ENCODE measurements around the gene ZNF701.
"Not testable (repeated sequence)": the region's sequence is repeated elsewhere in the genome, so short reads cannot be mapped to it uniquely, and the experiment has no call there.

ZNF701 gene

GRCh38 chr19:52570000-52570861, at the start of gene ZNF701:
TSS of gene ZNF701 (plus strand) at chr19:52570287. CDS start at chr19:52574148, 3,861 bp downstream.
- DNase-seq = peak; percentile 80

- DNase-seq = no peak
Measured at GRCh38 chr19:52522551-52522950, 47.5 kb upstream of the ZNF701 start.

- no peak for DNase-seq
Measured at GRCh38 chr19:52524086-52524485, 46.0 kb upstream of the ZNF701 start.

DNA sequence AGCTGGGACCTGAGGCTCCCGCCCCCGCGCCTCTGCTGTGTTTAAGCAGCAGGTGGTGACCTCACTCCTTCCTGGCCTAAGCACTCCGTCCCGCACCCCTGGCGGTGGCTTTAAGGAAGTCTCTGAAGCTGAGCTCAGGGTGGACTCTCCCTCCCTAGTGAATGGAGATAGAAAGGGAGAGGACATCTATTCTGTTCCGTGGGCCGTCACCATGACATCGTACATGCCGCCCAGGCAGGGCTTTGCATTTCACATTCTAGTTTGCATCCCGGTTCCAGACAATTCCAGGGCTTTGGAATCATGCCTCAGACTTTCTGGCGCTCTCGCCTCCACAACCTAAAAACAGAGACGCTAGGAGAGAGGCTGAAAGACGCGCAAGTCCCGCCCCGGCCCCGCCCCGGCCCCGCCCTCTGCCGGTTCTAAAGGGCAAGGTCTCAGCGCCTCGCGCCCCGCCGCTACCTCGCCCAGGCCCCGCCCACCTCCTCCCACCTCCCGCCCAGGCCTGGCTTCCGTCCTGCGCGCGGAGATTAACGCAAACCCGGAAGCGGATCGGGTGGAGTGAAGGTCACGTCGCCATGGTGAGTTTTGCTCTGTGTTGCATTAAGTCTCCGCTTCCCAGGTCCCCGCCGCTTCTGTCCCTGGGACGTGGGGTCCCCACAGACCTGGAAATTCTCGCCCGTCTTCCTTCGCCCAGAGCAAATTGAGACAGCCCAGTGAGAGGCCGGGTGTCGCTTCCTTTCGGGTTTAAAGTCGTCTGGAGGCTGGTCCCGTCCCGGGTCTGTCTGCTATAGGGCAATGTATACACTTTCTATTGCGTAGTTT, 42.7 kb upstream of the ZNF701 start, which contains the start of gene ZNF808:
ZNF808 (plus strand) TSS at position 535 of the 822 bp plus-strand sequence. CDS start 15,617 bp downstream, outside the sequence.
- DNase-seq = peak; percentile 90

DNA sequence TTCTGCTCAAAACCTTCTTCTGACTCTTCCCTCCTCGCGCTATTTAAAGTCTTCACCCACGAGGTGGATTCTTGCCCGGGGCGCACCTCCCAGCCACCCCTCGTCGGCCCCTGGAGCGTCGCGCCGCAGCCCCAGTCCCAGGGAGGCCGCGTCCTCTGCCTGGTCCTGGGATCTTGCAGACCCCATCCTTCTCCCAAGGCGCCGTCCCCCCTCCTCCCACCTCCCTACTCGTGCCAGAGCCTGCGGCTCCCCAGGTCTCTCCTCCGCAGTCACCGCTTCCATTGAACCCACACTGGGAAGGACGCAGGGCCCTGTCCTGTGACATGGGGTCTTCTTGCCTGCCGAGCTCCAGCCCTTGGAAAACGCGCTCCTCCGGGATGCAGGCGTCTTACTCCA, 42.1 kb upstream of the ZNF701 start:
- DNase-seq = no peak

DNA sequence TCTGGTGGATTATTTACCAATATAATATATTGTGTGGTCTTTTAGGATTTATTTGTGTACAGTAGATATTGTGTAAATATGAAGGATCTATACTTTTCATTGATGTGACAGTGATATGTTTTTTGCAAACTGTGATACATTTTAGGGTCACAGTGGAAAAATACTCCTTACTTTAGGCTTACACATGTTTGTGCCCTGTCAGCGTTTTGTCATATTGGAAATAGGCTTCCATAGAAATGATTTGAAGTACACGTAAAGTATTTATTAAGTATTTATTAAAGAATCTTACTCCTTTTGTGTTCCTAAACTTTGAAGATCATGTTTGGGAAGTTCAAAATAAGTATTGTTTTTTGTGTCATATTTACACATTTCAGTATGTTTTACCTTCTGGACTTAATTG, 37.6 kb upstream of the ZNF701 start:
- no peak for DNase-seq

GRCh38 chr19:52533901-52534300, 36.2 kb upstream of the ZNF701 start:
- DNase-seq = no peak

DNA sequence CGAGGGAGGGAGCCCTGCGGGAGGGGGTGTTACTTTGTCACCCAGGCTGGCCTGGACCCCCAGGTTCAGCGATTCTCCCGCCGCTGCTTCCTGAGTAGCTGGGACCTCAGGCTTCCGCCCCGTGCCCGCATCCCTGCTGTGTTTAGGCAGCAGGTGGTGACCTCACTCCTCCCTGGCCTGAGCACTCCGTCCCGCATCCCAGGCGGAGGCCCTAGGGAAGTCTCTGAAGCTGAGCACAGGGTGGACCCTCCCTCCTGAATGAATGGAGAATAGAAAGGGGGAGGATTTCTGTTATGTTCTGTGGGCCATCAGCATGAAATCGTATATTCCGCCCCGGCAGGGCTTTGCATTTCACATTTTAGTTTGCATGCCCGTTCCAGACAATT, 34.7 kb upstream of the ZNF701 start:
- not testable (repeated sequence) for DNase-seq

DNA sequence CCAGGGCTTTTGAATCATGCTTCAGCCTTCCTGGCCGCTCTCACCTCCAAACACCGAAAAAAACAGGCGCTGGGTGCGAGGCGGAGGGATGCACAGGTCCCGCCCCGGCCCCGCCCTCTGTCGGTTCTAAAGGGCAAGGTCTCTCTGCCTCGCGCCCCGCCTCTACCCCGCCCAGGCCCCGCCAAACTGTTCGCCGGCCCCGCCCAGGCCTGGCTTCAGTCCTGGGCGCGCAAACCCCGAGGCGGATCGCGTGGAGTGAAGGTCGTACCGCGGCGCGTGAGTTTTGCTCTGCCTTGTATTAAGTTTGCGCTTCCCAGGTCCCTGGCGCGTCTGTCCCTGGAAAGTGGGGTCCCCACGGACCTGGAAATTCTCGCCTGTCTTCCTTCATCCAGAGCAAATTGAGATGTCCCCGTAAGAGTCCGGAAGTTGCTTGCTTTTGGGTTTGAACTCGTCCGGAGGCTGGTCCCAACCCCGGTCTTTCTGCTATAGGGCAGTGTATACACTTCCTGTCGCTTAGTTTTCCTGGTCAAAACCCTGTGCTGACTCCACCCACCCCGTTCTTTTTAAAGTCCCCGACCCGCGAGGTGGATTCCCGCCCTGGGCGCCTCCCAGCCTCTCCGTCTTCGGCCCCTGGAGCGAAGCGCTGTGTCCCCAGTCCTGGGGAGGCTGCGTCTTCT, 34.2 kb upstream of the ZNF701 start:
- peak; percentile 82 for DNase-seq

DNA sequence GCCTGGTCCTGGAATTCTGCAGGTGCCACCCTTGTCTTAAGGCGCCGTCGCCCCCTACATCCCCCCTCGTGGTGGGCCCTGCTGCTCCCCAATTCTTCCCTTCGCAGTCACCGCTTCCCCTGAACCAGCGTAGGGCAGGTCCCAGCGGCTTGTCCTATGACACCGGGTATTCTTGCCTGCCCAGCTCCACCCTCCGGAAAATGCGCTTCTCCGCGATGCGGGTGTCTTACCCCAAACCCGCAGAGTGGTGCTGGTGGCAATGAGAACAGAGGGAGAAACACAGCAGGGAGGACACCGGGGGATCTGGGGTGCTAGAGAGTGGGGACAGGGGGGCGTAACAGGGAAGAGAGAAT, 33.7 kb upstream of the ZNF701 start:
- peak; percentile 35 for DNase-seq

GRCh38 chr19:52538815-52539214, 31.3 kb upstream of the ZNF701 start:
- not testable (repeated sequence) for DNase-seq

- DNase-seq = not testable (repeated sequence)
Measured at GRCh38 chr19:52541176-52541575, 28.9 kb upstream of the ZNF701 start.

DNA sequence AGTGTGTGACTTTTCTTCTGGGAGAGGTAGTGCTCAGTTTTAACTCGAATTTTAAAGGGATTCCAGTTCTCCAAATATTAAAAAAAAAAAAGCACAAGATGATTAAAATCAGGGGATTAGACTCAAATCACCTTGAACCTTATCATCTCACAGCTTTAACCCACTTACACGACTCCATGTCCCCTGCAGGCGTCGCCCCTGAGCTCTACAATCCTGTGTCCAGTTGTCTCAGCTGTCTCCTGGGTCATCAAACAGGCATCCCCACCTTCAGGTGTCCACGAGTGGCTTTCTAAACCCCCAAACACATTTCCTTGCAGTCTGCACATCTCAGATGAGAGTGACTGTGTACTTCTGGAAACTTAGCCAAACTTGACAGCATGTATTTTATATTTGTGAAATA, 28.5 kb upstream of the ZNF701 start:
- DNase-seq = no peak

DNA sequence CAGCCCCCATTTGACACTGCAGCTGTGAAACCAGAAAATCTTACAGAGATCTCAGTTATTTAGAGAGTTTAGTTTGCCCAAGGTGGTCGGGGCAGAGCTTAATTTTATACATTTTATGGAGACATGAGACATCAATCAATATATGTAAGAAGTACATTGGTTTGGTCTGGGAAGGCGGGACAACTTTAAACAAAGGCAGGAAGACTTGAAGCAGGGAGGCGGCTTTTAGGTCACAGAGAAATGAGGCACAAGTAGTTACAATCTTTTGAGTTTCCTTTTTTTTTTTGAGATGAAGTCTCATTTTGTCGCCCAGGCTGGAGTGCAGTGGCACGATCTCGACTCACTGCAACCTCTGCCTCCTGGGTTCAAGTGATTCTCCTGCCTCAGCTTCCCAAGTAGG, 27.5 kb upstream of the ZNF701 start:
- not testable (repeated sequence) for DNase-seq

GRCh38 chr19:52542984-52543664, 27.0 kb upstream of the ZNF701 start:
- no peak for DNase-seq

DNA sequence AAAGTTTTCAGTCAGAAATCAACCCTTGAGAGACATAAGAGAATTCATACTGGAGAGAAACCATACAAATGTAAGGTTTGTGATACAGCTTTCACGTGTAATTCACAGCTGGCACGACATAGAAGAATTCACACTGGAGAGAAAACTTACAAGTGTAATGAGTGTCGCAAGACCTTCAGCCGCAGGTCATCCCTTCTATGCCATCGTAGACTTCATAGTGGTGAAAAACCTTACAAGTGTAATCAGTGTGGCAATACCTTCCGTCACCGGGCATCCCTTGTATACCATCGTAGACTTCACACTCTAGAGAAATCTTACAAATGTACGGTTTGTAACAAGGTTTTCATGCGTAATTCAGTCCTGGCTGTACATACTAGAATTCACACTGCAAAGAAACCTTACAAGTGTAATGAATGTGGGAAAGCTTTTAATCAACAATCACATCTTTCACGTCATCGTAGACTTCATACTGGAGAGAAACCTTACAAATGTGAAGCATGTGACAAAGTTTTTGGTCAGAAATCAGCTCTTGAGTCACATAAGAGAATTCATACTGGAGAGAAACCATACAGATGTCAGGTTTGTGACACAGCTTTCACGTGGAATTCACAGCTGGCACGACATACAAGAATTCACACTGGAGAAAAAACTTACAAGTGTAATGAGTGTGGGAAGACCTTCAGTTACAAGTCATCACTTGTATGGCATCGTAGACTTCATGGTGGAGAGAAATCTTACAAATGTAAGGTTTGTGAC, 15.7 kb upstream of the ZNF701 start:
- DNase-seq = no peak

GRCh38 chr19:52557231-52557995, 12.7 kb upstream of the ZNF701 start:
- DNase-seq = no peak

DNA sequence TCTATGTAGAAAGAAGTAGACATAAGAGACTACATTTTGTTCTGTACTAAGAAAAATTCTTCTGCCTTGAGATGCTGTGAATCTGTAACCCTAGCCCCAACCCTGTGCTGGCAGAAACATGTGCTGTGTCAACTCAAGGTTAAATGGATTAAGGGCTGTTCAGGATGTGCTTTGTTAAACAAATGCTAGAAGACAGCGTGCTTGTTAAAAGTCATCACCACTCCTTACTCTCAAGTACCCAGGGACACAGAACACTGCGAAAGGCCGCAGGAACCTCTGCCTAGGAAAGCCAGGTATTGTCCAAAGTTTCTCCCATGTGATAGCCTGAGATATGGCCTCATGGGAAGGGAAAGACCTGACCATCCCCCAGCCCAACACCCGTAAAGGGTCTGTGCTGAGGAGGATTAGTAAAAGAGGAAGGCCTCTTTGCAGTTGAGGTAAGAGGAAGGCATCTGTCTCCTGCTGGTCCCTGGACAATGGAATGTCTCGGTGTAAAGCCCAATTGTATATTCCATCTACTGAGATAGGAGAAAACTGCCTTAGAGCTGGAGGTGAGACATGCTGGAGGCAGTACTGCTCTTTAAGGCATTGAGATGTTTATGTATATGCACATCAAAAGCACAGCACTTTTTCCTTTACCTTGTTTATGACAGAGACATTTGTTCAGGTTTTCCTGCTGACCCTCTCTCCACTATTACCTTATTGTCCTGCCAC, 11.2 kb upstream of the ZNF701 start:
- DNase-seq = not testable (repeated sequence)

DNA sequence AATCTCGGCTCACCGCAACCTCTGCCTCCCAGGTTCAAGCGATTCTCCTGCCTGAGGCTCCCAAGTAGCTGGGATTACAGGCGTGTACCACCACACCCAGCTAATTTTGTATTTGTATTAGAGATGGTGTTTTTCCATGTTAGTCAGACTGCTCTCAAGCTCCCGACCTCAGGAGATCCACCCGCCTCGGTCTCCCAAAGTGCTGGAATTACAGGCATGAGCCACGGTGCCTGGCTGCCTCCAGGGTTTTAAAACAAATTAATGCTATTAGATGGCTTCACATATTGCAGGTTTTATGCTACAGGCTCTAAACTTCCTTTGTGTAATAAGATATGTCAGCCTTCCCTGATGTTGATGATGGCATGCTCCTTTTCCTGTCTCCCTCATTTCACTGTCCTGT, 8.5 kb upstream of the ZNF701 start:
- not testable (repeated sequence) for DNase-seq

- no peak for DNase-seq
Measured at GRCh38 chr19:52566121-52566520, 4.0 kb upstream of the ZNF701 start.

All from GDM1 (cell line).